ENCODE results near the gene RPS4Y1. TPM values are rescaled to one million over a fixed set of nuclear protein-coding genes. Genes with fewer than 3 reads are reported as not detected.
"Not testable (repeated sequence)": the region's sequence is repeated elsewhere in the genome, so short reads cannot be mapped to it uniquely, and the experiment has no call there.

RPS4Y1 gene
- total and polyA plus RNA-seq, 2 donors: 607 TPM; not detected in 1

DNA sequence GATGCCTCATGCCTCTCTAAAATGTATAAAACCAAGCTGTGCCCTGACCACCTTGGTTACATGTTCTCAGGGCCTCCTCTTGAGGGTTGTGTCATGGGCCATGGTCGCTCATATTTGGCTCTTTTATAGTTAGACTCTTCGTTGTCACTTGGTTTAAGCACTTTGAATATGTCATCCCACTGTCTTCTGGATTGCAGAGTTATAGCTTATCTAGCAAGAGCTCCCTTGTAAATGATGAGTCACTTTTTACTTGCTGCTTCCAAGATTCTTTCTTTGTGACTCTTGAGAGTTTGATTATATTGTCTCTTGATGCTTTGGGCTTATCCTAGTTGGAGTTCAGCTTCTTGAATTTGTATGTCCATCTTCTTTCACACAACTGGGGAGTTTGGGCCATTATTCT lies 19.1 kb downstream of the RPS4Y1 start:
- Histone ChIP-seq H3K4me1 (ENCODE audit: control insufficient read depth in 2 of 2, insufficient read depth in 2 of 2, low read length in 2 of 2) (peaks cover 0 to 2% of the 10 kb centered on the region in 2 donors), H3K27me3 (ENCODE audit: control insufficient read depth in 2 of 2, insufficient read depth in 1 of 2, low read length in 1 of 2) (no peaks in the 10 kb centered on the region), H3K27ac (ENCODE audit: low read depth in 1 of 2, low read length in 1 of 2) (no peak overlapping the region), H3K36me3 (ENCODE audit: control insufficient read depth in 2 of 2, insufficient read depth in 2 of 2, low read length in 1 of 2) (peaks cover 0 to 17% of the 10 kb centered on the region in 2 donors), H3K9me3 (ENCODE audit: control insufficient read depth in 2 of 2, insufficient read depth in 1 of 2, low read length in 1 of 2) (no peaks in the 10 kb centered on the region), H3K4me3 (ENCODE audit: low read length in 2 of 2) (no peak overlapping the region)
- 93% methylated on average over 2 of the region's 2 CpGs for WGBS
- no peak for DNase-seq (ENCODE audit: low read depth in 6 of 9, low spot score in 9 of 9)

GRCh38 chrY:2866581-2866980 lies 25.2 kb downstream of the RPS4Y1 start:
- peaks cover 0 to 32% of the 10 kb centered on the region in 2 donors for H3K36me3 ChIP-seq (ENCODE audit: control insufficient read depth in 2 of 2, insufficient read depth in 2 of 2, low read length in 1 of 2)

GRCh38 chrY:2867469-2867868 lies 26.1 kb downstream of the RPS4Y1 start:
- Histone ChIP-seq H3K27ac (ENCODE audit: low read depth in 1 of 2, low read length in 1 of 2) (no peak overlapping the region), H3K27me3 (ENCODE audit: control insufficient read depth in 2 of 2, insufficient read depth in 1 of 2, low read length in 1 of 2) (no peaks in the 10 kb centered on the region), H3K36me3 (ENCODE audit: control insufficient read depth in 2 of 2, insufficient read depth in 2 of 2, low read length in 1 of 2) (peaks cover 0 to 30% of the 10 kb centered on the region in 2 donors), H3K4me1 (ENCODE audit: control insufficient read depth in 2 of 2, insufficient read depth in 2 of 2, low read length in 2 of 2) (peaks cover 0 to 2% of the 10 kb centered on the region in 2 donors), H3K9me3 (ENCODE audit: control insufficient read depth in 2 of 2, insufficient read depth in 1 of 2, low read length in 1 of 2) (no peaks in the 10 kb centered on the region), H3K4me3 (ENCODE audit: low read length in 2 of 2) (no peak overlapping the region)
- 98% methylated on average over 8 of the region's 8 CpGs for WGBS
- DNase-seq (ENCODE audit: low read depth in 6 of 9, low spot score in 9 of 9): no peak

More at GRCh38 chrY:2866581-2866980, 25.2 kb downstream of the RPS4Y1 start:
- H3K27me3 ChIP-seq (ENCODE audit: control insufficient read depth in 2 of 2, insufficient read depth in 1 of 2, low read length in 1 of 2): no peaks in the 10 kb centered on the region
- 83% methylated on average over 2 of the region's 2 CpGs for WGBS
- H3K27ac ChIP-seq (ENCODE audit: low read depth in 1 of 2, low read length in 1 of 2): no peak overlapping the region
- H3K4me3 ChIP-seq (ENCODE audit: low read length in 2 of 2): no peak overlapping the region
- peaks cover 0 to 2% of the 10 kb centered on the region in 2 donors for H3K4me1 ChIP-seq (ENCODE audit: control insufficient read depth in 2 of 2, insufficient read depth in 2 of 2, low read length in 2 of 2)
- no peaks in the 10 kb centered on the region for H3K9me3 ChIP-seq (ENCODE audit: control insufficient read depth in 2 of 2, insufficient read depth in 1 of 2, low read length in 1 of 2)
- DNase-seq (ENCODE audit: low read depth in 6 of 9, low spot score in 9 of 9): no peak

- 97% methylated on average over 8 of the region's 8 CpGs for WGBS
- Histone ChIP-seq H3K27ac (ENCODE audit: low read depth in 1 of 2, low read length in 1 of 2) (no peak overlapping the region), H3K4me1 (ENCODE audit: control insufficient read depth in 2 of 2, insufficient read depth in 2 of 2, low read length in 2 of 2) (peaks cover 0 to 2% of the 10 kb centered on the region in 2 donors), H3K36me3 (ENCODE audit: control insufficient read depth in 2 of 2, insufficient read depth in 2 of 2, low read length in 1 of 2) (peaks cover 0 to 27% of the 10 kb centered on the region in 2 donors), H3K27me3 (ENCODE audit: control insufficient read depth in 2 of 2, insufficient read depth in 1 of 2, low read length in 1 of 2) (no peaks in the 10 kb centered on the region), H3K9me3 (ENCODE audit: control insufficient read depth in 2 of 2, insufficient read depth in 1 of 2, low read length in 1 of 2) (no peaks in the 10 kb centered on the region), H3K4me3 (ENCODE audit: low read length in 2 of 2) (no peak overlapping the region)
- no peak for DNase-seq (ENCODE audit: low read depth in 6 of 9, low spot score in 9 of 9)
These were observed 26.7 kb downstream of the RPS4Y1 start for GRCh38 chrY:2868035-2868607.

GRCh38 chrY:2872234-2872633 lies 30.8 kb downstream of the RPS4Y1 start:
- H3K36me3 ChIP-seq (ENCODE audit: control insufficient read depth in 2 of 2, insufficient read depth in 2 of 2, low read length in 1 of 2): peaks cover 0 to 12% of the 10 kb centered on the region in 2 donors
- not testable (repeated sequence) for DNase-seq (ENCODE audit: low read depth in 6 of 9, low spot score in 9 of 9); H3K4me3 ChIP-seq (ENCODE audit: low read length in 2 of 2); H3K4me1 ChIP-seq (ENCODE audit: control insufficient read depth in 2 of 2, insufficient read depth in 2 of 2, low read length in 2 of 2); H3K9me3 ChIP-seq (ENCODE audit: control insufficient read depth in 2 of 2, insufficient read depth in 1 of 2, low read length in 1 of 2); H3K27me3 ChIP-seq (ENCODE audit: control insufficient read depth in 2 of 2, insufficient read depth in 1 of 2, low read length in 1 of 2); H3K27ac ChIP-seq (ENCODE audit: low read depth in 1 of 2, low read length in 1 of 2)
- WGBS: 98% methylated on average over 9 of the region's 9 CpGs

DNA sequence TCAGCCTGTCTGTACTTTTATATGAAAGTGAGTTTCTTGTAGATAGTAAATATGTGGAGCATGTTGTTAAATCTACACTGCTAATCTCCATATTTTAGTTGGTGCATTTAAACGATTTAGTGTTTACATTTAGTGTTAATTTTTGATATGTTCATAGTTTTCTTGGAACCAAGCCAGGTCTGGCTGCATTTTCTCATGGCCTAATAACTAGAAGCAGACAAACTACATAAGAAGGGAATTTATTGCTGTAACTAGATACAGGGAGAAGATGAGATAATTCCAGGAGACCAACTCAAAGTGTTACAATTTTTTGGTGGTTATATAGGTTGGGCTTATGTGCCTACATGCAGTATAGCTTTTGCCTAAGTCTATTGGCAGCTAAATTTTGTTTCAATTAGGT lies 32.8 kb downstream of the RPS4Y1 start:
- DNase-seq (ENCODE audit: low read depth in 6 of 9, low spot score in 9 of 9): no peak
- H3K36me3 ChIP-seq (ENCODE audit: control insufficient read depth in 2 of 2, insufficient read depth in 2 of 2, low read length in 1 of 2): no peaks in the 10 kb centered on the region
- no peaks in the 10 kb centered on the region for H3K27me3 ChIP-seq (ENCODE audit: control insufficient read depth in 2 of 2, insufficient read depth in 1 of 2, low read length in 1 of 2)
- WGBS: 91% methylated on average over 1 of the region's 1 CpG
- H3K4me3 ChIP-seq (ENCODE audit: low read length in 2 of 2): no peak overlapping the region
- H3K27ac ChIP-seq (ENCODE audit: low read depth in 1 of 2, low read length in 1 of 2): no peak overlapping the region
- no peaks in the 10 kb centered on the region for H3K4me1 ChIP-seq (ENCODE audit: control insufficient read depth in 2 of 2, insufficient read depth in 2 of 2, low read length in 2 of 2)
- no peaks in the 10 kb centered on the region for H3K9me3 ChIP-seq (ENCODE audit: control insufficient read depth in 2 of 2, insufficient read depth in 1 of 2, low read length in 1 of 2)

- H3K4me1 ChIP-seq (ENCODE audit: control insufficient read depth in 2 of 2, insufficient read depth in 2 of 2, low read length in 2 of 2): no peaks in the 10 kb centered on the region
- no peaks in the 10 kb centered on the region for H3K9me3 ChIP-seq (ENCODE audit: control insufficient read depth in 2 of 2, insufficient read depth in 1 of 2, low read length in 1 of 2)
- no peak for DNase-seq (ENCODE audit: low read depth in 6 of 9, low spot score in 9 of 9)
- WGBS: 93% methylated on average over 1 of the region's 1 CpG
- H3K27me3 ChIP-seq (ENCODE audit: control insufficient read depth in 2 of 2, insufficient read depth in 1 of 2, low read length in 1 of 2): no peaks in the 10 kb centered on the region
- no peak overlapping the region for H3K4me3 ChIP-seq (ENCODE audit: low read length in 2 of 2)
- H3K27ac ChIP-seq (ENCODE audit: low read depth in 1 of 2, low read length in 1 of 2): no peak overlapping the region
- H3K36me3 ChIP-seq (ENCODE audit: control insufficient read depth in 2 of 2, insufficient read depth in 2 of 2, low read length in 1 of 2): no peaks in the 10 kb centered on the region
These were observed 42.2 kb downstream of the RPS4Y1 start for GRCh38 chrY:2883561-2883960.

GRCh38 chrY:2885880-2886279 lies 44.5 kb downstream of the RPS4Y1 start:
- Histone ChIP-seq H3K4me3 (ENCODE audit: low read length in 2 of 2) (no peak overlapping the region), H3K27ac (ENCODE audit: low read depth in 1 of 2, low read length in 1 of 2) (no peak overlapping the region), H3K4me1 (ENCODE audit: control insufficient read depth in 2 of 2, insufficient read depth in 2 of 2, low read length in 2 of 2) (no peaks in the 10 kb centered on the region), H3K9me3 (ENCODE audit: control insufficient read depth in 2 of 2, insufficient read depth in 1 of 2, low read length in 1 of 2) (no peaks in the 10 kb centered on the region), H3K36me3 (ENCODE audit: control insufficient read depth in 2 of 2, insufficient read depth in 2 of 2, low read length in 1 of 2) (no peaks in the 10 kb centered on the region), H3K27me3 (ENCODE audit: control insufficient read depth in 2 of 2, insufficient read depth in 1 of 2, low read length in 1 of 2) (no peaks in the 10 kb centered on the region)
- WGBS: 86% methylated on average over 3 of the region's 3 CpGs
- DNase-seq (ENCODE audit: low read depth in 6 of 9, low spot score in 9 of 9): no peak

DNA sequence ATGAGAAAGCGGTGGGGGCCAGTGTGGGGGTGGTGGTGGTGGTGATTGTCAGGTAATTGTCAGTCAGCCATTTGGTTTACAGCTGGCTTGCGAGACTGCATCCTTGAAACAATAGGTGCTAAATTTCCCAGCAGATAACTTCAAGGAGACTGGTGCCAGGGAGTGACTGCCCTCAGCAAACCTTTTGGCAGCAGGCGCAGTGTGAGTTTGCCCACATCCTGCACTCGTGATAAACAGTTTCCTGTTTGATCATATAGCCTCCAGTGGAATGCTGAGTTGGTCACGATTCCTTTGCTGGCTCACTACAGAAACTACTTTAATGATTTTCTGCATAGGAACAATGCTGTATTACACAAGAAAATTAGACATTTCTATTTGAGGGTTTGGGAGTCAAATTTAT lies 46.0 kb downstream of the RPS4Y1 start:
- H3K4me1 ChIP-seq (ENCODE audit: control insufficient read depth in 2 of 2, insufficient read depth in 2 of 2, low read length in 2 of 2): no peaks in the 10 kb centered on the region
- DNase-seq (ENCODE audit: low read depth in 6 of 9, low spot score in 9 of 9): no peak
- no peaks in the 10 kb centered on the region for H3K36me3 ChIP-seq (ENCODE audit: control insufficient read depth in 2 of 2, insufficient read depth in 2 of 2, low read length in 1 of 2)
- no peak overlapping the region for H3K27ac ChIP-seq (ENCODE audit: low read depth in 1 of 2, low read length in 1 of 2)
- no peaks in the 10 kb centered on the region for H3K27me3 ChIP-seq (ENCODE audit: control insufficient read depth in 2 of 2, insufficient read depth in 1 of 2, low read length in 1 of 2)
- WGBS: 53% methylated on average over 5 of the region's 5 CpGs
- H3K9me3 ChIP-seq (ENCODE audit: control insufficient read depth in 2 of 2, insufficient read depth in 1 of 2, low read length in 1 of 2): no peaks in the 10 kb centered on the region
- H3K4me3 ChIP-seq (ENCODE audit: low read length in 2 of 2): no peak overlapping the region

Measured in thymus (tissue), 11 donors.